ENCODE data around the gene VRTN.

VRTN gene

GRCh38 chr14:74400031-74400685, 51.9 kb downstream of the VRTN start:
- DNase-seq, result no peak

- no peak for DNase-seq
Measured at GRCh38 chr14:74400919-74401503, 52.7 kb downstream of the VRTN start.

DNA sequence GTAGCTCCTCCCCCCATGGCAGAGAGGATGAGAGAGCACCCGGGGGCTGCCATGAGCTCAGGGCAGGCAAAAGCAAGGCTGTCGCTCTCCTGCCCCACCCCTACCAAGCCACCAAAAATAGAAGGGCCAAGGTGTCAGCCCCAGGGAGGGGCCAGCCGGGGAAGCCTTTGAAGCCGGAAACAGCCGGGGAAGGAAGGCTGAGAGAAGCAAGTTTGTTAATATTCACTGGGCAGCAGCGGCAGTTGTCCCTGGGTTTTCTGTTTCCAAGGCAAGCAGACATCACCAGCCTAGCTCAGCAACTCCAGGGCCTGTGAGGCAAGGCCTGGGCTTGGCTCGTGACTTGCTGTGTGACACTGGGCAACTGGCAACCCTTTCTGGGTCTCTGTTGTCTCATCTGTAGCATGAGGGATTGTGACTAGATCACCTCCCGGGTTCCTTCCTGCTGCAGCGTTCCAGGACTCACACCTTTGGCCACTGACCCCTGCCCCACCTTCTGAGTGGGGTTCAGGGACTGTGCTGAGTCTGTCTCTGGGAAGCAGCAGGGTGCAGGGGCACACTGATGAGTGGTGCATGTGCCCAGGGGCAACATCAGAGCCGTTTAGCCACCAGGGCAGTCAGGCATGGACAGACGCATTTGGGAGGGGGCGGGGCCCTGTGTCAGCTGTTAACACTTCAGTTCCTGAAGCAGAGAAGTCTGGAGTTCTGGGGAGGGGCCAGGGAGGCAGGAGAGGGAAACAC, 53.4 kb downstream of the VRTN start:
- no peak for DNase-seq

DNA sequence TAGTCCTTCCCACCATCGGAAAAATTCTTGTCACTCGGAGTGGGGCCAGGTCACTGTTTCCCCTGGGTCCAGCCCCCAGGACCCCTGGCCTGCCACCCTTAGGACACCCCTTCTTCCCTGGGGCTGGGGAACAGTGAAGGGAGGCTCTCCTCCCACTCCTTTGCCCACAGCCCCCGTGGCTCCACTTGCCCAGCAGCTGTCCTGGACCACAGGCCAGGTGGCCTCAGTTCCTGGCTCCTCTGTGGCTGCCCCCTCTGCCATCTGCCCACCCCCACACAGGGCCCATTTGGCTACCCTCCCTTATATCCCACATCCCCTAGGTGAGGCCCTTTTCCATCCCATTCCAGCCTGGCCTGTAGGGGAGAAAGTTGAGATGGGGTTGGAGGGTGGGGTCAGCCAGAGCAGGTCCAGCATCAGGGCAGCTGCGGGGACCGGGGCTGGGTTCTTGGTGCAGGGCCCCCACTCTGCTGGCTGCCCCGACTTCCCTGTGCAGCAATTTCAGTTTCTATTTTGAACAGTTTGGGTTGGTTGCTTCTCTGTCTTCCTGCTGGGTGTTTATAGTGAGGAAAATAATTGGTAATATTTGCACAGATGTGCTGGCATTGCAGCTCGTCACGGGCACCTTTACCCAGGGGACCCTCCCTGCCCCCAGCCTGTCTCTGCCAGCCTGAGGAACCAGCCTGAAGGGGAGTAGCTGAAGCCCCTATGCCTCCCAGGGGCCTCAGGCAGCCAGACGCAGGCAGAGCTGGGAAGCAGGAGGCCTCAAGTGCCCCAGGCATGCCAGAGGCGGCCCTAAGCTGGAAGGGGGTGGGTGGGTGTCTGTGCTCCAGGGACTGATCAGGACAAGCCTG, 54.4 kb downstream of the VRTN start:
- no peak for DNase-seq

DNA sequence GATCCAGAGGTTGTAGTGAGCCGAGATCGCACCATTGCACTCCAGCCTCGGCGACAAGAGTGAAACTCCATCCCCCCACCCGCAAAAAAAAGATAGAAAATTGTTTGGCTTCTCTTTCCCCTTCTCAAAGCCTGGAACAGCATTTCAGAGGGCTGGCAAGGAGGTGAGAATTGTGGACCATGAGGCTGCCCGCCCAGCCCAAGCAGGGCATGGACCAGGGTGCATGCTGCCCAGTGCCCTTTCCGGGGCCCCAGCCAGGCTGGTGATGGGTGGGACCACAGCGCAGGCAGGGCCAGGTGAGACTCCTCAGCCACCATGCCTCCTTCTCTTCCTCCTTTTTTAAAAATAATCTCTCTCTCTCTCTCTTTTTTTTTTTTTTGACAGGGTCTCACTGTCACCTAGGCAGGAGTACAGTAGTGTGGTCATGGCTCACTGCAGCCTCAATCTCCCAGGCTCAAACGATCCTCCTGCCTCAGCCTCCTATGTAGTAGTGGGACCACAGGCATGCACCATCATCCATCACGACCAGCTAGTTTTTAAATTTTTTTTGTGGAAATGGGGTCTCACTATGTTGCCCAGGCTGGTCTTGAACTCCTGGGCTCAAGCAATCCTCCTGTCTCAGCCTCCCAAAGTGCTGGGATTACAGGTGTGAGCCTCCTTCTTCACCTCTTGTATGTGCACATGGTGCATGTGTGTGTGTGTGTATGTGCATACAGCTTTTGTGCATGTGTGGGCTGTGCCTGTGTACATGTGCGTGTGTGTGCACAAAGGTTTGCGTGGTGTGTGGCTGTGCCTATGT, 55.5 kb downstream of the VRTN start:
- no peak for DNase-seq

DNA sequence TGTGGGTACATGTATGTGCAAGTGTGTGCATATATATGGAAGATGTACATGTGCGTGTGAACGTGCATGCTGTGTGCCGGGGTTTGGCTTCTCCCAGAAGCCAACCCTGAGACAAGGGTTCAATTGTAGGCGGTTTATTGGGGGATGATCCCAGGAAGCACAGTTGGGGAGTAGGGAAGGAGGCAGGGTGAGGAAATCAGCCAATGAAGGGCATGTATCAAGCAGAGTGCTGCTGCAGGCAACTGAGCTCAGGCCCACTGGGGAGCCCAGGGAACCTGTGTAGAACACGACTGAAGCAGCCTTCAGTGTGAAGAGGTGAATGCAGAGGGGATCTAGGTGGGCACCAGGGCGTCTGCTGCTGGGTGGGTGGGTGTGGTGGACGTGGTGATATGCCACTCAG, 56.2 kb downstream of the VRTN start:
- DNase-seq, result no peak

DNA sequence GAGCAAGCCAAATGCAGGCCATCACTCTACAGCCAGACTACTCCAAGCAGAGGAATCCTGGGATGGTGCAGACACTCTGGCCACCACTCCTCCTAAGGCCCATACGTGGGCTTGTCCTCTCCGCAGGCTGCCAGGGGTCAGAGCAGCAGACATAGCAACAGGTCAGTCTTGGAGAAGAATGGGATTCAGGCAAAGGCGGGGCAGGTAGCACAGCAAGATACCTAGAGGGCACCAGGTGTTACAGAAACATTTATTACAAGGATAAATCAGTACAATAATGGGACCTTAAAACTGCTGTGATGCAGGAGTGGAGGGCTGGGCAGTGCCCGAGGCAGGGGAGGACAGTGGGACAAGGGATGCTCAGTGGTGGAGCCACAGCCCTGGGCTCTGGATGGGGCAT, 57.4 kb downstream of the VRTN start:
- DNase-seq, result no peak

GRCh38 chr14:74407021-74407800, 58.9 kb downstream of the VRTN start:
- no peak for DNase-seq

DNA sequence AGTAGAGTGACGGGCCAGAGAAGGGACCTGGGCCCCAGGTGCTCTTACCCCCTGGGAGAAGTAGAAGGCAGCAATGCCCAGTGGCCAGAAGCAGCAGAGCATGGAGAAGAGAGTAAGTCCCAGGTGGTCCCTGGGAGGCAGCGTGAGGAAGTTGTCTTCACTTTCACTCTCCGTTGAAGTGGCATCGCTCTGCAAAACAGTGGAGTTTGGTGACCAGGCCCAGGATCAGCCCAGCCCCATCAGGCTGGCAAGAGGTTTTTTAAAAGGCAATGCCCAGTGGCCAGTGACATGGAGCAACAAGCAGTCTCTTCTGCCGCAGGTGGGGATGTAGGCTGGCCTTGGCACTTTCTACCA, 59.5 kb downstream of the VRTN start:
- DNase-seq, result no peak

DNA sequence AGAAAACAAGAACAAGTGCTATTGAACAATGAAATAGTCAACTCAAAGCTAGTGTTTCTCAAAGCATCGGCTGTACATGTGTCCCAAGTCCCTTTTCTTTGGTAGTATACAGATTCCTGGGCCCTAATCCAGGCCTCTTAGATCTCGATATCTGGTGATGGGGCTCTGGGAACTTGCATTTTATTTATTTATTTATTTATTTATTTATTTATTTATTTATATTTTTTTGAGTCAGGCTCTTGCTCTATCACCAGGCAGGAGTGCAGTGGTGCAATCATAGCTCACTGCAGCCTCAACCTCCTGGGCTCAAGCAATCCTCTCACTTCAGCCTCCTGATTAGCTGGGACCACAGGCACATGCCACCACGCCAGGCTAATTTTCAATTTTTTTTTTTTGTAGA, 60.6 kb downstream of the VRTN start:
- no peak for DNase-seq

DNA sequence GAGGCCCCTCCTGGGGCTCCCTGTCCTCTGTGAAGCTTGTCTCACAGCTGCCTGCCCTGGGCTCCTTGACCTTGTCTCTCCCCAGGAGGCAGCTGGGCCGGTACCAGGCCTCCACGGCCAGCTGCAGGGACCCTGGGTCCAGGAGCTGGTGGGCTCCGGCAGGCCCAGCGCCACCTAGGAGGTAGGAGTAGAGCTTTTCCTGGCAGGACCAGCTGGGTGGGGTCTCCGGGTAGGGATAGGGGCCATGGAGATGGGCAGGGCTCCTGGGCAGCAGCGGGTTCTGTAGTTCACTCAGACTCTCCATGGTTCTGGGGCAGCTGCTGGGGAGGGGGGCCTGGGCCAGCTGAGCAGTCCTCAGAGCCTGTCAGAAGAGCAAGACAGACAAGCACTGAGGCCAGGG, 61.2 kb downstream of the VRTN start:
- no peak for DNase-seq
